ENCODE data around the gene ZNF436.
A peak's percentile ranks its signal among the peaks of the same experiment; 100 is the strongest.

ZNF436 gene

DNA sequence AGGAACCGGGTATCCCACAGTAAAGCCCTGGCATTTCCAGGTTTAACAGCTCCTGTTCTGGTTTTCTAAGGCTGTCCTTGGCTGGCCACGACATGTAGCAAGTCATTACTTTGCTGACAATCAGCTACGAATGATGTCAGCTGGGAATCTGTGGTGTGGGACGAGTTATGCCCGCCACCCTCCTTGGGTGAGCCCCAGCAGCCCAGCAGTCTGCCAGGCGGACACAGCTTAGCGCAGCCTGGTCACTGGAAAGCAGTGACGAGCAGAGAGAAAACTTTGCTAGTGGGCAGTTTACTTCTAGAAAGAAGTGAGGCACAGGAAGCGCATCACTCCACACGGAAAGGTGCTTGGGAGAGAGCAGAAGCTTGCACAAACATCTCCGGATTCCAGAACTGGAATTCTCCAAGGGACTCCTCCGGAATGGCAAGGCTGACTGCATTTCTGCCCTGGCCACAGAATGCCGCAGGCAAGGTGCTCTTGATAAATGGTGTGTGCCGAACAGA, 15.5 kb upstream of the ZNF436 start:
- DNase-seq, result peak; percentile 65
- WGBS, result 68% methylated on average over 14 of the region's 14 CpGs
- Histone ChIP-seq H2AK5ac (ENCODE audit: low read length, severe bottlenecking) (no peak overlapping the region), H4K8ac (ENCODE audit: low read length) (peak overlapping the region; percentile 87), H2BK120ac (ENCODE audit: low read depth, low read length) (peak overlapping the region; percentile 4), H3K9ac (ENCODE audit: low read length) (no peak overlapping the region), H3K4ac (ENCODE audit: low read depth in 1 of 2, low read length in 2 of 2) (peak overlapping the region; percentile 27 to 39), H3K27ac (ENCODE audit: low read length, poor library complexity, severe bottlenecking) (peak overlapping the region; percentile 5), H3K4me3 (ENCODE audit: insufficient read depth in 1 of 2, low read depth in 1 of 2, low read length in 2 of 2) (no peak overlapping the region), H3K9me3 (ENCODE audit: control insufficient read depth, low read length) (peaks cover 4% of the 10 kb centered on the region), H3K4me1 (ENCODE audit: control insufficient read depth, insufficient read depth, low read depth, low read length) (peaks cover 8% of the 10 kb centered on the region), H3K36me3 (ENCODE audit: control insufficient read depth in 1 of 2, insufficient read depth in 2 of 2, low read depth in 1 of 2, low read length in 2 of 2) (peaks cover 10 to 44% of the 10 kb centered on the region in 2 experiments), H2BK5ac (ENCODE audit: low read depth, low read length, poor library complexity, severe bottlenecking) (no peak overlapping the region), H3K4me2 (ENCODE audit: low read length, poor library complexity, severe bottlenecking) (no peak overlapping the region), H3K79me1 (replicated peaks; ENCODE audit: low read length, poor library complexity, severe bottlenecking) (no peaks in the 10 kb centered on the region), H3K18ac (ENCODE audit: low read depth in 1 of 2, low read length in 2 of 2) (peak overlapping the region; percentile 59 to 78), H2BK15ac (ENCODE audit: low read depth, poor library complexity, severe bottlenecking) (no peak overlapping the region), H2BK12ac (ENCODE audit: low read length in 2 of 2) (peak overlapping the region in 1 of 2 experiments; percentile 42), H3K14ac (ENCODE audit: low read length in 2 of 2) (peak overlapping the region in 1 of 2 experiments; percentile 8), H3K27me3 (ENCODE audit: control insufficient read depth in 1 of 2, insufficient read depth in 1 of 2, low read length in 2 of 2) (no peaks in the 10 kb centered on the region), H3K23ac (ENCODE audit: low read length in 2 of 2) (no peak overlapping the region), H2AFZ (ENCODE audit: low read depth, low read length) (no peak overlapping the region), H4K91ac (ENCODE audit: low read length) (peak overlapping the region; percentile 91)

DNA sequence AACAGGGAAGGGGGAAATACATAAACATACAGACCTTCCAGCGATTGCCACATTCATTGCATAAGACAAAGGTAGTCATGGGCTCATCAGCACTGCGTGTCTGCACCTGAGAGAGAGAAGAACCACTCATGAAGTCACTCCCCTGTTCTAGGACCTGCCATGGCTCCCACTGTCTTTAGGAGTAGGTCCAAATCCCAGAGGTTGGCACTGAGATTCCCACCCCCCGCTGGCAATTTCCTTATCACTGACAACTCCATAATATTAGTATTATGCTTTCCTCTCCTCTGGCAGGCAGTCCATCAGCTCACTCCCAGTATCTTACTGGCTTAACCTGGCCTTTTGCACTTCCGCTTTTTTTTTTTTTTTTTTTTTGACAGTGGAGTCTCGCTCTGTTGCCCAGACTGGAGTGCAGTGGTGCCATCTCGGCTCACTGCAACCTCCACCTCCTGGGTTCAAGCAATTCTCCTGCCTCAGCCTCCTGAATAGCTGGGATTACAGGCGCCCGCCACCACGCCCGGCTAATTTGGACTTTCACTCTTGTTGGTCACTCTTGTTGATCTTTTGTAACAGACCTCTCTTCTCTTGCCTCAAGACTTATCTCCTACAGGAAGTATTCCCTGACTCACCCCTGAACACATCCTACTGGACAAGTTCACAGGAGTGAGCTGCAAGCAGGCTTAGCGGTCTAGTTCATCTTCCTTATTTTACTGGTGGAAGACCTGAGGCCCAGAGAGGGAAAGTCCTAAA, 14.8 kb upstream of the ZNF436 start:
- Histone ChIP-seq H4K8ac (ENCODE audit: low read length) (peak overlapping the region; percentile 87), H4K91ac (ENCODE audit: low read length) (peak overlapping the region; percentile 80), H3K4me2 (ENCODE audit: low read length, poor library complexity, severe bottlenecking) (no peak overlapping the region), H2BK5ac (ENCODE audit: low read depth, low read length, poor library complexity, severe bottlenecking) (no peak overlapping the region), H3K4ac (ENCODE audit: low read depth in 1 of 2, low read length in 2 of 2) (peak overlapping the region in 1 of 2 experiments; percentile 13), H3K36me3 (ENCODE audit: control insufficient read depth in 1 of 2, insufficient read depth in 2 of 2, low read depth in 1 of 2, low read length in 2 of 2) (peaks cover 10 to 44% of the 10 kb centered on the region in 2 experiments), H2AFZ (ENCODE audit: low read depth, low read length) (no peak overlapping the region), H2AK5ac (ENCODE audit: low read length, severe bottlenecking) (no peak overlapping the region), H3K27me3 (ENCODE audit: control insufficient read depth in 1 of 2, insufficient read depth in 1 of 2, low read length in 2 of 2) (no peaks in the 10 kb centered on the region), H3K4me1 (ENCODE audit: control insufficient read depth, insufficient read depth, low read depth, low read length) (peaks cover 8% of the 10 kb centered on the region), H3K14ac (ENCODE audit: low read length in 2 of 2) (no peak overlapping the region), H2BK120ac (ENCODE audit: low read depth, low read length) (no peak overlapping the region), H3K9me3 (ENCODE audit: control insufficient read depth, low read length) (peaks cover 4% of the 10 kb centered on the region), H3K9ac (ENCODE audit: low read length) (no peak overlapping the region), H2BK12ac (ENCODE audit: low read length in 2 of 2) (peak overlapping the region; percentile 66 to 88), H3K18ac (ENCODE audit: low read depth in 1 of 2, low read length in 2 of 2) (peak overlapping the region; percentile 58 to 78), H3K27ac (ENCODE audit: low read length, poor library complexity, severe bottlenecking) (peak overlapping the region; percentile 5), H3K23ac (ENCODE audit: low read length in 2 of 2) (no peak overlapping the region), H2BK15ac (ENCODE audit: low read depth, poor library complexity, severe bottlenecking) (peak overlapping the region; percentile 53), H3K79me1 (replicated peaks; ENCODE audit: low read length, poor library complexity, severe bottlenecking) (peaks cover 1% of the 10 kb centered on the region), H3K4me3 (ENCODE audit: insufficient read depth in 1 of 2, low read depth in 1 of 2, low read length in 2 of 2) (no peak overlapping the region)
- DNase-seq, result peak; percentile 90
- 56% methylated on average over 11 of the region's 11 CpGs for WGBS

DNA sequence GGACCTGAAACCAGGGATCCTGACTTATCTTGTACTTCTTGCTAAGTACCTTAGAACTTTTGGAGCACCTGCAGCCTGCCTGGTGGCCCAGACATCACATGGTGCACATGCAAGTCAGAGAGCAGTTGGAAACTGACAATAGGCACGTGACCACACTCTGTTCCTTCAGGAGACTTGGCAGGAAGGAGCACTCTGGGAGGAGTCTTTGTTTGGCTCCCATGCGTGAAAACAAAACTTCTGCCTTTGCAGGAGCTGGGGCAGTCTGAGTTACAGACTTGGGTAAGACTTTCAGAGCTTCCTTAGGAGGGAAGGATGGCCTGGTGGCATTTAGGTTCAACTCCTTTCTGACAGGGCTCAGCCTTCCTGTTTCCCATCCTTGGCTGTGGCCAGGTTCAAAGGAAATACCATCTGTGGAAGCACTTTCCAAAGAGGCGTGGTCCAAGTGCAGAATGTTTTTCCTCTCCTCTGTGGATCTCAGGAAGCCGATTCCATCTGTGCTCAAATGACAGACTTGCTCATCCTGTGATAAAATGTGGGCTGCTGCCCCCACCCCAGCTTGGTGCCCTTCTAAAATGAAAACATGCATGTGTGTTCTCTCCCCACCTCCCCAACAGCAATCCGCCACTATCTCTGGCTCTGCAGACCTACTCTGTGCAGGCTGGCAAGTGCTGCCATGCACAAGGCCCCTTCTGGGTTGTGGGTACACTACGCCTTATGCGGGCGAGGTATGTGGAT, 14.1 kb upstream of the ZNF436 start:
- H3K36me3 ChIP-seq (ENCODE audit: control insufficient read depth in 1 of 2, insufficient read depth in 2 of 2, low read depth in 1 of 2, low read length in 2 of 2), result peaks cover 10 to 47% of the 10 kb centered on the region in 2 experiments
- H3K4me2 ChIP-seq (ENCODE audit: low read length, poor library complexity, severe bottlenecking), result no peak overlapping the region
- H2BK5ac ChIP-seq (ENCODE audit: low read depth, low read length, poor library complexity, severe bottlenecking), result no peak overlapping the region
- peaks cover 4% of the 10 kb centered on the region for H3K9me3 ChIP-seq (ENCODE audit: control insufficient read depth, low read length)
- no peak overlapping the region for H3K9ac ChIP-seq (ENCODE audit: low read length)
- H3K23ac ChIP-seq (ENCODE audit: low read length in 2 of 2), result no peak overlapping the region
- H3K4me3 ChIP-seq (ENCODE audit: insufficient read depth in 1 of 2, low read depth in 1 of 2, low read length in 2 of 2), result no peak overlapping the region
- no peak overlapping the region for H2BK120ac ChIP-seq (ENCODE audit: low read depth, low read length)
- H3K79me1 ChIP-seq (replicated peaks; ENCODE audit: low read length, poor library complexity, severe bottlenecking), result peaks cover 1% of the 10 kb centered on the region
- DNase-seq, result no peak
- peak overlapping the region; percentile 58 to 64 for H3K18ac ChIP-seq (ENCODE audit: low read depth in 1 of 2, low read length in 2 of 2)
- peak overlapping the region; percentile 80 for H4K91ac ChIP-seq (ENCODE audit: low read length)
- peak overlapping the region; percentile 66 for H4K8ac ChIP-seq (ENCODE audit: low read length)
- H2AK5ac ChIP-seq (ENCODE audit: low read length, severe bottlenecking), result peak overlapping the region; percentile 13
- H3K27me3 ChIP-seq (ENCODE audit: control insufficient read depth in 1 of 2, insufficient read depth in 1 of 2, low read length in 2 of 2), result no peaks in the 10 kb centered on the region
- peaks cover 8% of the 10 kb centered on the region for H3K4me1 ChIP-seq (ENCODE audit: control insufficient read depth, insufficient read depth, low read depth, low read length)
- no peak overlapping the region for H2AFZ ChIP-seq (ENCODE audit: low read depth, low read length)
- 90% methylated on average over 8 of the region's 8 CpGs for WGBS
- peak overlapping the region in 1 of 2 experiments; percentile 13 for H3K4ac ChIP-seq (ENCODE audit: low read depth in 1 of 2, low read length in 2 of 2)
- peak overlapping the region; percentile 75 to 88 for H2BK12ac ChIP-seq (ENCODE audit: low read length in 2 of 2)
- H2BK15ac ChIP-seq (ENCODE audit: low read depth, poor library complexity, severe bottlenecking), result peak overlapping the region; percentile 53
- no peak overlapping the region for H3K27ac ChIP-seq (ENCODE audit: low read length, poor library complexity, severe bottlenecking)
- peak overlapping the region in 1 of 2 experiments; percentile 49 for H3K14ac ChIP-seq (ENCODE audit: low read length in 2 of 2)
